ENCODE results near the gene CCND1. TPM values are rescaled to one million over a fixed set of nuclear protein-coding genes. Genes with fewer than 3 reads are reported as not detected.

The CCND1 gene
- total and polyA plus RNA-seq, 2 of the 8 experiments (the other 6 are each of a cell fraction or from before 2014, with no cell fraction given) = 64.5 to 170 TPM

- TF ChIP-seq FOSL1 (IDR thresholded peaks at IDR 0.05; ENCODE audit: insufficient read depth, low read depth, low read length) = no peak
- TF ChIP-seq SP1 (IDR thresholded peaks at IDR 0.05; ENCODE audit: low read depth, low read length) = no peak
- no peak for TF ChIP-seq ASH2L (IDR thresholded peaks at IDR 0.05; ENCODE audit: low read length)
- TF ChIP-seq RBBP5 (IDR thresholded peaks at IDR 0.05; ENCODE audit: borderline replicate concordance, low read depth, low read length) = no peak
Measured at GRCh38 chr11:69611548-69612526, 29.1 kb upstream of the CCND1 start (continued).

Data from H1 (cell line).